Fibroblast of pulmonary artery (primary cell): ENCODE measurements around the gene ZFYVE19.
"Not testable (repeated sequence)": the region's sequence is repeated elsewhere in the genome, so short reads cannot be mapped to it uniquely, and the experiment has no call there.

Experiments
- DNase-seq: peaks from one replicate; pipeline ENCODE4 v3.0.0-alpha.2; 2010; ENCODE audit warnings: low read depth
- H3K4me3 ChIP-seq: replicated peaks from 2 replicates; pipeline ENCODE4 v1.5.1; 2011; ENCODE audit warnings: low read depth, mild to moderate bottlenecking, control low read depth, low read length, moderate library complexity
- CTCF ChIP-seq: IDR thresholded peaks from 2 replicates; pipeline ENCODE4 v1.5.1; 2011; ENCODE audit warnings: mild to moderate bottlenecking, control low read depth, low read length, inconsistent platforms; ENCODE audit errors: missing control alignments

The ZFYVE19 gene

DNA sequence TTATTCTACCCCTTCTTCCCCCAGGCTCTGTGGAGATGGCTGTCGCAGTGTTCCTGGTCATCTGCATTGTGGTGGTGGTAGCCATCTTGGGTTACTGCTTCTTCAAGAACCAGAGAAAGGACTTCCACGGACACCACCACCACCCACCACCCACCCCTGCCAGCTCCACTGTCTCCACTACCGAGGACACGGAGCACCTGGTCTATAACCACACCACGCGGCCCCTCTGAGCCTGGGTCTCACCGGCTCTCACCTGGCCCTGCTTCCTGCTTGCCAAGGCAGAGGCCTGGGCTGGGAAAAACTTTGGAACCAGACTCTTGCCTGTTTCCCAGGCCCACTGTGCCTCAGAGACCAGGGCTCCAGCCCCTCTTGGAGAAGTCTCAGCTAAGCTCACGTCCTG is 49.9 kb downstream of the ZFYVE19 start:
- no peak for TF ChIP-seq CTCF
- DNase-seq: no peak
- no peak overlapping the region for H3K4me3 ChIP-seq

- DNase-seq: peak; percentile 73
- TF ChIP-seq CTCF: peak; percentile 99
- no peak overlapping the region for H3K4me3 ChIP-seq
These were observed 50.9 kb downstream of the ZFYVE19 start for GRCh38 chr15:40857601-40858341.

- no peak for DNase-seq
- no peak for TF ChIP-seq CTCF
- H3K4me3 ChIP-seq: no peak overlapping the region
These were observed 51.8 kb downstream of the ZFYVE19 start for GRCh38 chr15:40858706-40859105.

GRCh38 chr15:40859206-40859851 is 52.4 kb downstream of the ZFYVE19 start:
- peak; percentile 92 for TF ChIP-seq CTCF
- no peak overlapping the region for H3K4me3 ChIP-seq
- peak; percentile 84 for DNase-seq

- H3K4me3 ChIP-seq: not testable (repeated sequence)
These were observed 54.3 kb downstream of the ZFYVE19 start for GRCh38 chr15:40861147-40861546.

GRCh38 chr15:40863660-40864270 is 56.9 kb downstream of the ZFYVE19 start:
- H3K4me3 ChIP-seq: no peak overlapping the region
- no peak for DNase-seq
- no peak for TF ChIP-seq CTCF

More at GRCh38 chr15:40861147-40861546, 54.3 kb downstream of the ZFYVE19 start:
- DNase-seq: not testable (repeated sequence)
